ENCODE results near the gene XXYLT1. TPM values are rescaled to one million over a fixed set of nuclear protein-coding genes. Genes with fewer than 3 reads are reported as not detected.

Gene XXYLT1
- total RNA-seq, 1 donor from 2014 or later, result 16.4 TPM

- H3K9ac ChIP-seq, result no peak overlapping the region
- H3K4me1 ChIP-seq, result no peaks in the 10 kb centered on the region
- Mint-ChIP-seq H3K27me3 (ENCODE audit: insufficient read depth, low read depth) (peaks cover 2% of the 10 kb centered on the region), H3K27ac (no peak overlapping the region), H3K4me1 (peaks cover 26% of the 10 kb centered on the region), H3K36me3 (peaks cover 25% of the 10 kb centered on the region), H3K9me3 (peaks cover 4% of the 10 kb centered on the region), H3K4me3 (no peak overlapping the region)
- no peaks in the 10 kb centered on the region for H4K20me1 ChIP-seq (ENCODE audit: low read depth)
- H3K4me2 ChIP-seq, result no peak overlapping the region
- H3K36me3 ChIP-seq, result no peaks in the 10 kb centered on the region
- H3K4me3 ChIP-seq, result no peak overlapping the region
- no peaks in the 10 kb centered on the region for H3K9me3 ChIP-seq (ENCODE audit: low read depth)
- no peak for TF ChIP-seq EZH2 (IDR thresholded peaks at IDR 0.05)
- no peak for TF ChIP-seq EZH2phosphoT487 (IDR thresholded peaks at IDR 0.05)
- no peak for TF ChIP-seq CTCF (IDR thresholded peaks at IDR 0.05)
- DNase-seq (ENCODE audit: low spot score), result no peak
- no peak overlapping the region for H3K27ac ChIP-seq
- no peak overlapping the region for H2AFZ ChIP-seq (replicated peaks)
- no peaks in the 10 kb centered on the region for H3F3A ChIP-seq (ENCODE audit: low read depth)
- H3K27me3 ChIP-seq, result no peaks in the 10 kb centered on the region
- H3K79me2 ChIP-seq (ENCODE audit: low read depth), result peaks cover 36% of the 10 kb centered on the region
Measured at GRCh38 chr3:195241592-195242355, 29.2 kb downstream of the XXYLT1 start.

GRCh38 chr3:195240939-195241338, 30.0 kb downstream of the XXYLT1 start:
- no peak for DNase-seq (ENCODE audit: low spot score)
- Histone ChIP-seq H3K4me1 (no peaks in the 10 kb centered on the region), H4K20me1 (ENCODE audit: low read depth) (no peaks in the 10 kb centered on the region), H2AFZ (replicated peaks) (no peak overlapping the region), H3K9me3 (ENCODE audit: low read depth) (no peaks in the 10 kb centered on the region), H3K4me3 (no peak overlapping the region), H3K36me3 (no peaks in the 10 kb centered on the region), H3K9ac (no peak overlapping the region), H3K79me2 (ENCODE audit: low read depth) (peaks cover 36% of the 10 kb centered on the region), H3K27me3 (no peaks in the 10 kb centered on the region), H3K4me2 (no peak overlapping the region), H3K27ac (no peak overlapping the region), H3F3A (ENCODE audit: low read depth) (no peaks in the 10 kb centered on the region)
- peaks cover 23% of the 10 kb centered on the region for H3K36me3 Mint-ChIP-seq
- no peak overlapping the region for H3K4me3 Mint-ChIP-seq
- peaks cover 26% of the 10 kb centered on the region for H3K4me1 Mint-ChIP-seq
- no peak overlapping the region for H3K27ac Mint-ChIP-seq
- peaks cover 2% of the 10 kb centered on the region for H3K27me3 Mint-ChIP-seq (ENCODE audit: insufficient read depth, low read depth)
- peaks cover 4% of the 10 kb centered on the region for H3K9me3 Mint-ChIP-seq
- TF ChIP-seq EZH2 (IDR thresholded peaks at IDR 0.05), result no peak
- TF ChIP-seq CTCF (IDR thresholded peaks at IDR 0.05), result no peak
- TF ChIP-seq EZH2phosphoT487 (IDR thresholded peaks at IDR 0.05), result no peak

- Mint-ChIP-seq H3K36me3 (peaks cover 21% of the 10 kb centered on the region), H3K27me3 (ENCODE audit: insufficient read depth, low read depth) (peaks cover 2% of the 10 kb centered on the region), H3K4me3 (no peak overlapping the region), H3K9me3 (peaks cover 9% of the 10 kb centered on the region), H3K4me1 (peaks cover 22% of the 10 kb centered on the region), H3K27ac (no peak overlapping the region)
- Histone ChIP-seq H2AFZ (replicated peaks) (no peak overlapping the region), H3K9me3 (ENCODE audit: low read depth) (no peaks in the 10 kb centered on the region), H3K4me3 (no peak overlapping the region), H4K20me1 (ENCODE audit: low read depth) (no peaks in the 10 kb centered on the region), H3K4me2 (no peak overlapping the region), H3K27ac (no peak overlapping the region), H3K9ac (no peak overlapping the region), H3K27me3 (no peaks in the 10 kb centered on the region), H3K4me1 (no peaks in the 10 kb centered on the region), H3K36me3 (no peaks in the 10 kb centered on the region), H3K79me2 (ENCODE audit: low read depth) (peaks cover 36% of the 10 kb centered on the region), H3F3A (ENCODE audit: low read depth) (no peaks in the 10 kb centered on the region)
- TF ChIP-seq EZH2phosphoT487 (IDR thresholded peaks at IDR 0.05) (no peak), CTCF (IDR thresholded peaks at IDR 0.05) (no peak)
- DNase-seq (ENCODE audit: low spot score), result no peak
Measured at GRCh38 chr3:195240171-195240701, 30.7 kb downstream of the XXYLT1 start.
